NCI-H1930 (cell line): ENCODE results near the gene LRRC53.

Experiments
- DNase-seq, 2 experiments: peaks; one replicate each; lab custom pipeline; 2025; lab: John Stamatoyannopoulos, UW

LRRC53 gene

DNA sequence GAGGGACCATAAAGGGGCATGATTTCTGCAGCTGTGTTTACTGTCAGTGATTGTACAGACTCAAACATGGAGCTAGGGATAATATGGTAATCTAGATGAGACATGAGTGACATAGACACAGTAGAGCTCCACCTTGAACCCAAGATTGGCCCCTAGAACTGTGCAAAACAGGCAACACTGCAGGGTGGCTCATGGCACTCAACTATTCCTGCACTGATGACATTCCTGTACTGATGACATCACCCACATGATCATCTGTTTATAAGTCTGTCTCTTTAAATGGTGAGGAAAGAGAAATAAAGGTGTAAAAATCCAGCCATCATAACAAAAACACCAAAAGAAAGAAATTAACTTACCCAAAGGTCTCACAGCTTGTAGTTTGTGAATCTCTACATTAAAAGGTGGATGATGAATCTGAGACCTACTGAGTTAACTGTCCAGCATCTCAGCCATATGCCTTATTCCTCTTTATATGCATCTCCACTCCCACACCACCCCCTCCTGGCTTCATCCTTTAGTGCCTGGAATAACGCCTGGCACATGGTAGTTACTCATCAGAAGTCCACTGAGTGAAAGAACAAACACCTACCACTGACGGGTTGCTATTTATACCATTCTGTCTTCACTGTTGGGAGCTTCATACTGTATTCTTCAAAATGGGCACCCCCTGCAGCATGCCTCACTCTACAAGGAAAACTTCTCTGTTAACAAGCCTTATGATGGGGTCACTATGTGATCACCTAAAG lies at the start of gene LRRC53:
LRRC53 (minus strand) TSS at position 442 of the 746 bp plus-strand sequence. CDS start 29,262 bp downstream, outside the sequence.
- DNase-seq, result no peak

- no peak for DNase-seq
Observed at GRCh38 chr1:74549932-74550331, 37.5 kb upstream of the LRRC53 start.

DNA sequence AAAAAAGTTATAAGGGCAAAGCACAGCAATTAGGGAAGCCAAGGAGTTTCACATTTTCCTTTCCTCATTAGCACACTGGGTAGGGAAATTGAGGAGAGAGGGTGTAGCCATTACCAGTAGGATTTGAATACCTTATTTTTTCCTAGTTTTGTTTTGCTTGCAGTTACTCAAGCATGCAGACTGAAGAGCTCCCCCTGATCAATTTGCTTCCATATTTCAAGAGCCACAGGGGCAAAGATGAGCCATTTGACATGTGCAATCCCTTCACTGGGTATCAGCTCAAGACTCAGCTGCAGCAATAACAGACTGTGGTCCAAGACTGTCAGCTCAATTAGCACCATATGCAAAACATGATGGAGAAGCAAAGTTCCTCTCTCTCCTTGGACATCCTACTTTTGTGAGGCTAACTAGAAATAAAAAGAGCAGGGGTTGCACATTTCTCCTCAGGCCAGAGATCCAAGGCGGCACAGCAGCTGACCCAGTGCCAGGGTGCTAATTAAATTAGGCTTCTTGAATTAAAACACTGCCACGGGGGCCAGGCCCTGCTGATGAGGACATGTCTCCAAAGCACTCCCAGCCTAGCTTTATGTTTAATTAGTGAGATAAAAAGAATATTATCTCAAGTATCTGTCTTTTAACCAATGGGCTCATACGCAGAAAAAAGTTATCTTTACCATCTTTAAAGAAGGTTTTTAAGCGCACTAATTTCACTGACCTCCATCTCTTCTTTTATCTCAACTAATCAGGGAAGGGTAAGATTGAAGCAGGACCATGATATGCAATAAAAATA lies 36.7 kb upstream of the LRRC53 start:
- no peak for DNase-seq

- no peak for DNase-seq
Observed at GRCh38 chr1:74545821-74546220, 33.4 kb upstream of the LRRC53 start.

GRCh38 chr1:74534241-74534640 lies 21.8 kb upstream of the LRRC53 start:
- DNase-seq, result no peak

GRCh38 chr1:74531796-74532195 lies 19.4 kb upstream of the LRRC53 start:
- DNase-seq, result peak; percentile 50 to 67

DNA sequence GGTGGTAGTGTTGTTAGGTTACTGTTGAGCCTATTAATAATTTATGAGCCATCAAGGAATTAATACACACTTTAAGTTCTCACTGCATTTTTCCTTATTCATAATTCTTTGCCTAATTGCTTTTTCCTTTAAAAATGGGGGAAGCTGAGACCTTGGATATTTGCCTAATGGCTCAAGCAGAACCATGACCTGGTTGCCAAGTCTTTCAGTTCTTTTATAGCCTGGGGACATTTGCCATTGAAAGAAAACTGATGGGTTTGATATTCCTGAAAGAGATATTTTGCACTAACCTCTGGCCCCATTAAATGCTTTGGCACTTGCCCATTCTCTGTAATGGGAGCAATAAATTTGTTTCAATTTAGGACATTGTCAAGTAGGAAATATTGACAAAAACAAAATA lies 18.5 kb upstream of the LRRC53 start:
- DNase-seq, result no peak

GRCh38 chr1:74528123-74528522 lies 15.7 kb upstream of the LRRC53 start:
- DNase-seq, result no peak

DNA sequence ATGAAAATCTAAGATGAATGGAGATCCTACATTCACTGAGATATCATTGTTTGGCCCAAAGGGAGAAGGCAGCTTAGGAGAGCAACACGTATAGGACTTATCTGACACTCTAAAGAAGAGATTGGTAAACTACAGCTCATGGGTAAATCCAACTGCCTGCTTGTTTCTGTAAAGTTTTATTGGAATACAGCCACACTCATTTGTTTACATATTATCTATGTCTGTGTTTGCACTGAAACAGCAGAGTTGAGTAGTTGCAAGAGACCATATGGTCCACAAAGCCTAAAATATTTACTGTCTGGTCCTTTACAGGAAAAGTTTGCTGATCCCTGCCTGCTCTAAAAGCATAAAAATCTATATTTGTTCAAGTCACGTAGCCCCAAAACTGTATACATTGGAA lies 14.3 kb upstream of the LRRC53 start:
- no peak for DNase-seq

GRCh38 chr1:74523873-74524480 lies 11.6 kb upstream of the LRRC53 start:
- DNase-seq, result no peak

DNA sequence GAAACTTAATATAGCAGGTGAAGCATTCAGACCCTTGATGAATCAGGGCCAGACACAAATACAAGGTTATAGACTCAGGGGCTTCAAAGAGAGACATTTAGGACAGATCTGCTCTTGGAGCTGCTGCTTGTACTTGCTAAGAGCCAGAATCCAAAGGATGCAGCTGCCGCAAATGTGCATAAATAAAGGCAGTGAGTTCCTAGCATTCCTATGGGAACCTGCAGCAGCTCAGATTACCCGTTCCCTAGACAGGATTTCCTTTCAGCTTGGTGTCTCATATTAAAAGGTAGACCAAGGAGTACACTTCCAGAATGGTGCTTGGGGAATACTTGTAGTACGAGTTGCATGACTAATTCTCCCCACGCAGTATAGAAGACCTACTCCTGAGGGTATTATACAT lies 9.7 kb upstream of the LRRC53 start:
- DNase-seq, result no peak

GRCh38 chr1:74517599-74518051 lies 5.2 kb upstream of the LRRC53 start:
- no peak for DNase-seq

- DNase-seq, result no peak
Observed at GRCh38 chr1:74513411-74514300, 1.2 kb upstream of the LRRC53 start.

GRCh38 chr1:74508449-74508848 lies 4.0 kb downstream of the LRRC53 start:
- no peak for DNase-seq

GRCh38 chr1:74505928-74506710 lies 6.3 kb downstream of the LRRC53 start:
- DNase-seq, result peak in 1 of 2 experiments; percentile 11

DNA sequence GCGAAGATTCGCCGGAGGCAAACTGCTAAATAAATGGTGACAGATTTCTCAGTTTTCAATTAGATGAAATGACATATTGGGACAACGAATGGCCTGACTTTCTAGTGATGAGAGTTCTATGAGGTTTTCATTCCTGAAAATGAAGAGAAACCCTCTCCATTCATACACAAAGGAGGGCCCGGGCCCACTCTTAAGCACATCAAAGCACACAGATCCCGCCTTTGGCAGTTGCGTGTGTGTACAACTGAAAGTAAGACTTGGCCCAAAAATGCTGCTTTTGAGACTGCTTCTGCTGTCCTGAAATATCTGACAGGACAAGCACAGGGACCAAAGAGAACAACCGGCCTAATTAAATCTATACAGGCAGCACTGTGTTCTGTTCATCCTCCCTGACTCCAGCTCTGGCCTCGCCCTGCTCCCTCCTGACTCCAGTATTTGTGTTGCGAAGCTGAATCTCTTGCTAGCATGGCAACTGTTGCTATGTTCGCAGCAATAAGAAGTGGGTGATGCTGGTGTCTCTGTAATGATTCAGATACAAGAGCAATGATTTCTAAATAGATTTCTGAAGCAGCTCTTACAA lies 7.4 kb downstream of the LRRC53 start:
- peak; percentile 50 to 62 for DNase-seq

GRCh38 chr1:74504125-74504932 lies 8.1 kb downstream of the LRRC53 start:
- peak; percentile 41 to 59 for DNase-seq

GRCh38 chr1:74502858-74503257 lies 9.6 kb downstream of the LRRC53 start:
- no peak for DNase-seq

- DNase-seq, result no peak
Observed at GRCh38 chr1:74502432-74502831, 10.0 kb downstream of the LRRC53 start.

DNA sequence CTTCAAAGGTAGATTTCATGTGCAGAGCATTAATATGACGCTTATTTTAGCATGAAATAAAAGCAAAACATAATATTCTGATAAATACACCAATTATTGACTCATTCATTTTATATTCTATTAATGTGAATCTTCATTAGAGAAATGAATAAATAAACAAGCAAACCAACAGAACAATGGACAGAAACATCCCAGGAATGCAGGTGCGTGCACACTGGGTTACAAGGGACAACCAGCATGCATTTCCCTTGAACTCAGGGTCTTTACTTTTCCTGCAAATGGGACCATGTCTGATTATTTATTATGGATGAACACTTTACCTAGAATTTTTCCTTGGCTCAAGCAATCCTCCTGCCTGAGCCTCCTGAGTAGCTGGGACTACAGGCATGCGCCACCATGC lies 13.5 kb downstream of the LRRC53 start:
- DNase-seq, result no peak
